CD4-positive, alpha-beta T cell treated with Interleukin-15 for 1 hour (primary cell): Measurements from ENCODE around the gene ACSBG1.

Experiments used
- DNase-seq: peaks from one replicate; pipeline ENCODE4 v3.0.0-alpha.2; 2020

ACSBG1 gene, protein sequence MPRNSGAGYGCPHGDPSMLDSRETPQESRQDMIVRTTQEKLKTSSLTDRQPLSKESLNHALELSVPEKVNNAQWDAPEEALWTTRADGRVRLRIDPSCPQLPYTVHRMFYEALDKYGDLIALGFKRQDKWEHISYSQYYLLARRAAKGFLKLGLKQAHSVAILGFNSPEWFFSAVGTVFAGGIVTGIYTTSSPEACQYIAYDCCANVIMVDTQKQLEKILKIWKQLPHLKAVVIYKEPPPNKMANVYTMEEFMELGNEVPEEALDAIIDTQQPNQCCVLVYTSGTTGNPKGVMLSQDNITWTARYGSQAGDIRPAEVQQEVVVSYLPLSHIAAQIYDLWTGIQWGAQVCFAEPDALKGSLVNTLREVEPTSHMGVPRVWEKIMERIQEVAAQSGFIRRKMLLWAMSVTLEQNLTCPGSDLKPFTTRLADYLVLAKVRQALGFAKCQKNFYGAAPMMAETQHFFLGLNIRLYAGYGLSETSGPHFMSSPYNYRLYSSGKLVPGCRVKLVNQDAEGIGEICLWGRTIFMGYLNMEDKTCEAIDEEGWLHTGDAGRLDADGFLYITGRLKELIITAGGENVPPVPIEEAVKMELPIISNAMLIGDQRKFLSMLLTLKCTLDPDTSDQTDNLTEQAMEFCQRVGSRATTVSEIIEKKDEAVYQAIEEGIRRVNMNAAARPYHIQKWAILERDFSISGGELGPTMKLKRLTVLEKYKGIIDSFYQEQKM

DNA sequence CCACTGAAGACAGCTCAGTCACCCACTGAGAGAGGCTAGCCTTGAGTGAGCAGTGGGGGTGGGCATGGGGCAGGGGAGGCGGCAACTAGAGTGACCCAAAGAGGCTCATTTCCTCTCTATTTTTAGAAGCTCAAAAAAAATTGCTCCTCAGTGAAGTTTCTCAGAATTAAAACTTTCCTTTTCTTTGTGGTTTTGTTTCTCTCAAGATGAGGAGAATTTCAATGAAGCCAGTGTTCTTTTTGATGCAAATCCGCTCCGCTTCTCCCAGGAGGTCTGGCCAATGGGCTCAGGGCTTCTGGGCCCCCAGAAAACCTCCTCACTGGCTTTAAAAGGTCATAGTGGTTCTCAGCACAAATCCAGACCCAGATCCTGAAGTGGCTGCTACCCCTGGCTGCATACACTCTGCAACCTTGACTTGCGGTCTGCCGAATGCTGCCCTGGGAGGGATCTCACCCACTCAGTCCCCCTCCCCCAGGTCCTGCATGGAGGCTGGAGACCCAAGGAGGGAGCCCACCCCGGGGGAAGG is at the start of gene ACSBG1:
ACSBG1 (minus strand) TSS at position 51 of the 526 bp plus-strand sequence. CDS start 64 bp downstream, outside the sequence.
- no peak for DNase-seq

DNA sequence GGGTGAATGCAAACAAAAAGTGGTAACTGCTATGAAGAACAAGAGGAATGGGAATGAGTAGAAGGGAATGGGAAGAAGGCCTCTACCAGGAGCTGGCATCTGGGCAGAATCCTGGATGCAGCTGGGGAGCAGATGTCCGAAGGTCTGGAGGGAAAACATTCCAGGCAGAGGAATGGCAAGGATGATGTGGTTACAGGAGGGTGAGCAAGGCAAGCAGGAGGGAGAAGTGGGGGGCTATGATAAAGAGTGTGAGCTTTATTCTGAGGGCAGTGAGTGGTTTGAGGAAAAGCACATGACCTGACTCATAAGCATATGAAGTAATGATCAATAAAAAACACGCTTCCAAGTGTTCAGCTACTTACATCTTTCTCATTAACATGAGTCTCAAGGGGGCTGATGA is 48.0 kb upstream of the ACSBG1 start:
- no peak for DNase-seq

DNA sequence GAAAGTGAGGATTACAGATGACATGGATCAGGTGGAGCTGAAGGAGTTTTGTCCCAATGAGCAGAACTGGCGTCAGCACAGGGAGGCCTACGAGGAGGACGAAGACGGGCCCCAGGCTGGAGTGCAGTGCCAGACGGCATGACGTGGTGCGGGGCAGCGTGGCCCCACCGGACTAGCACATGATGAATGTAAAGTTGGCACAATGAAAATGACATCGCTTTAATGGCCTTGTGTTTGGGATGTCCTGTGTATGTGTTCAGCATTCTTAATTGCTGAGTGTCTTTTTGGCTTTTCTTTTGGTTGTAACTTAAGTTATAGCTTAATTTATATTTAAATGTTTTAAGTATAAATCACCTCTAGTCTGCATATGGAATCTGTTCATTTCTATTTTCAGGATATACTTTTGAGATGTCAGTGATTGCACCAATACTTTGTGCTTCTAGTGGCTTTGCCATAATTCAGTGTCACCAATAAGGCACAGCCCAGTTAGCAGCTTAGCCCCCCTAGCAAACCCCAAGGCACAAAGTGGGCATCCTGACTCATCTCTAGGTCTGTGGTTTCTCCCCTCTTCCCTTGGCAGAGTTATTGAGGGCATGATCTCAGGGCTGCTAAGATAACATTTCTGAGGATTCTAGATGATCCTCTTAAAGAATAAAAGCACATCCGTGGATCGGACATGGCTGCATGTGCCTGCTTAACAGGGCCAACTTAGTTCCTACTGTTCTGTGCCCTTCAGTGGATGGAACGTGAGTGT is 46.1 kb upstream of the ACSBG1 start:
- no peak for DNase-seq

DNA sequence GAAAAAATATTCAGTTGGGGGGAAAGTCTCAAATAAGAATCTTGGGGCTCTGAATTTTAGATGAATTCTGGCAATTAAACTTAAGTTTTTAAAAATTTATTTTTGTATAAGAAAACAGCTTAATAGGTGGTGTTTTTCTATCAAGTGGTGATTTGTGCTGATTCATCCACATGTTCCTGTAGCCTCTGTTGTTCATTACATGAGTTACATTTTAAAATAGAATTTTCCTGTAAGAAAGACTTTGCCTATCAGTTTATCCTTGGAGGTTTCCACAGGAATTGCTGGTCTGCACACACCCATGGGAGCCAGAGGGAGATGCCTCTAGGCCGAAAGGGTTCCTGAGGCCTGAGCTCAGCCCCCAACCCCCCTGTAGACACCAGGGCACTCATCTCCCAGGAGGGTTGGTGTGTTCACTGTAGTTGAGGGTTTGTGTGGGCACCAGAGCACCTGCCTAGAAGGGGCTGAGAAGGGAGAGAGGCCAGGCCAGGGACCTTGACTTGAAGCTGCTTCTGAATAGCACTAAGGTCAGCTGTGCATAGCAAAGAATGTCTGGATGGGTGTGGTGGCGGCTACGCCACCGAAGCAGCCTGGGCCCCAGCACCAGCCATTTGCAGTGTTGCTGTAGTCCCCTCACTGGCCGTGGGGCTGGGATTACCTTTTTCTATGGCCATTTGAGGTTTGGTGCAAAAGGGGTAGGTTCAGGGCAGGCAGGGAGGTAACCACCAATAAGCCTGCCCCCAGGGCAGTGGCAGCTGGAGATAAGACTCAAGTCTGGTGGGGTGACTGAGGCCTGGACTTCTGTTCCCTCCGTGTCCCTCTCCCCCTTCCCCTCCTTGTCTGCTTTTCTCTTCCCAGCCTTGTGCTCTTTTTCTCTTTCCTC is 41.9 kb upstream of the ACSBG1 start:
- no peak for DNase-seq

DNA sequence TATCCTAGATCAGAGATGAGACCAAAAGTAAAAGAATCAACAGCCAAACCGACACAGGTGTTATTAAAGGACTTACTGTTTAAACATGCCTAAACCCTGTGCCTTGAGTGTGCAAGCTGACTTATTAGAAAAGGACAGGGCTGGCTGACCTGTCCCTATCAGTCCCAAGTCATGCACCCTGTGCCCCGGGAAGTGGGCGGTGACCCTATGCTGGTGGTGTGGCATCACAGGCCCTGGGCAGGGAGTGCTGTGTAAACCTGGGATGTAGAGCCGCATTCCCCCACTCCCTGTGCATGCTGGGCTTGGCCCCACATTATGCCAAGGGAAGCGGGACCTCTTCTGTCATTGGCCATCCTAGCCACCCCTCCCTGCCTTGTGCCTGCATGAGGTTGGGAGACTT is 40.6 kb upstream of the ACSBG1 start:
- no peak for DNase-seq

DNA sequence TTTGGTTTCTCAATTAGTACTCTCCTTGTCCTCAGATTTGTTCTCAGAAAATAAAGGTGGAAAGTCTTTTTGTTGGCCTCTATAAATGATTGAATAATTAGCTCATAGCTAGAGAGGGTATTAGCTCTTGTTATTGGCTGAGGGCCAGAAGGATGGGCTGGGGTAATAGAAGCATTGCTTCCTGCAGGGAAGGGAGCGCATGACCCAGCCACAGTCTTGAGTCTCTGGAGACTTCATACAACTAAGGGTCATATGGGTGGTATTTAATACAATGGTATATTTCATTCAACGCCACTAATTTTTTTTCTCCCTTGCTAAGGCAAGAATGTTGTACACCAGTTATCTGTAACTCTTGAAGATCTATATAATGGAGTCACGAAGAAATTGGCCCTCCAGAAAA is 38.4 kb upstream of the ACSBG1 start:
- DNase-seq: no peak

DNA sequence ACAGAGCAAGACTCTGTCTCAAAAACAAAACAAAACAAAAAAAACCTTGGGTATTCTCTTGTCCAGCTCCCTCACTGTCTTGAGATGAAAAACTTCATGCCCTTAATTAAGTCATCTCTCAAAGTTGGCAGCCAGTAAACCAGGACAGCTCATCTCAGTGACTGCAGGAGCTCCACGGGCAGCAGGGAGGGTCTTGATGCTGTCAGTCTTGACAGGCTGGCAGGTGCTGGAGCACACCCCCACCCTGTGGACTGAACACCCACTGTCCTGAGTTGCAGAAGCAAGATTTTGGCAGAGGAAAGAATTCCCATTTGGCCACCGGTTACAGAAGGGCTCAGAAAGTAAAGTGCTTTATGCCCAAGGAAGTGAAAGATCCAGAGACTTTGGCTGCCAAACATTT is 38.0 kb upstream of the ACSBG1 start:
- DNase-seq: no peak

DNA sequence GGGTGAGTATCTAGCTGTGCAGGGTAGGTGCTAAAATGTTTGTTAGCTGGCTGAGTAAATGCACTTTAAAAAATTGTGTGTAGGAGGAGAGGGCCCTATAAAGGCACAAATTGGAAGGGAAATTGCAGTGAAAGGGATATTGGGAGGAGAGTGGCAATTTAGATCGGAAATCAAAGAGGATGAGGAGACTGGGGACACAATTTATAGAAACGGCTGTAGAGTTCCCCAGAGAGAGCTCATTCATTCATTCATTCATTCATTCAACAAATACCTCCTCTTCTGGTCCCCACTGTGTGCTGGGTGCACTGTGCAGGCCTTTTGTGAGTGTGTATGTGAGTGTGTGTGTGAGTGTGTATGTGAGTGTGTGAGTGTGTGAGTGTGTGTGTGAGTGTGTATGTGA is 32.4 kb upstream of the ACSBG1 start:
- DNase-seq: no peak

DNA sequence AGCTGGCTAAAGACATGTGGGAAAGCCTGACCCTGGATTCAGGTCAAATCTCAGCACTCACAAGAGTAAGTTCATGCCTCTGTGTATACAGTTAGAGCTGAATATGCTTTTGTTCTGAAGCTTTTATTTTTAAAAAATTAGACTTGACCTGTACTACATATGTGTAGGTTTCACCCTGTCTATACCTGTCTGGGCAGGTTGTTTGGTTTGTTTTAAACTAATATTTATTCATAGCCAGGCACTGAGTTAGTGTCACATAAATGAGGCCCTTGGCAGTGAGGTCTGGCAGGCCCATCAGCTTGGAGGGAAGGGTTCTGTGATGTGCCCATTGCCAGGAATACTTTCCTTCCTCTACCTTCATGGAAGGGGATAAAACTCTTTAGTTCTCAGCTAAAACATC is 31.9 kb upstream of the ACSBG1 start:
- no peak for DNase-seq

DNA sequence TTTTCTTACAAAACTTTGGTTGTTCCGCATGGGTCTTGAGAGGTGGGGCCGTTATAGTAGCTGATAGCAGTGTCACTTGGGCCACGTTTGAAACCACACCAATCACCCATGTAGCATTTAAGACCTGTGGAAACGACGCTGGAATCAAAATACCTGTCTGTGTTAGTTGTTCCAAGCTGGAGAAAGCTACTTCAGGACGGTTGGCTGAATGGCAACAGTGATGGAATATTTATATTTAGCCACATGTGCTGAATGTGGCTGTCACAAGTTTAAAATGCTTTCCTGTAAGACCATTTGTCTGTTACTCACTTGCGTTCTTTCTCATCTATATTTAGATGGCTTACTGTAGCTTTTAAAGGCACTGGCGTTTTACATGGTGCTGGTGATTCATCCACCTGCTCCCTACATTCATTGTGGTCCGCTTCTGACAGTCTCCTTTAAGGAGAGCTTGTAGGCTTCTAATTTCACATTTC is 31.4 kb upstream of the ACSBG1 start:
- no peak for DNase-seq

DNA sequence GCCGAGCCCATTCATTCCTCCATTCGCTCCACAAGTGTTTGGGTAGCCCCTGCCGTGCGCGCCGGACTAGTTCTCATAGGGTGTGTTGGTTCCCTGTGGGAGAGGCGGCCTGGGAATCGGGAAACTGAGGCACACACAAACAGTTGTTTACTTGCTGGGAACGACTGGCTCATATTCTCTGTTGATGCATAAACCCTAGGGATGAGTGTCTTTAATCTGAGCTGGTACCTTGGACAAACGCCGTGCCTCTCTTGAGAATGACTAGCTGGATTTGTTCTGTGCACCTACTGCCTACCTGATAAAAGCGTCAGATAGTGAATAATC is 30.7 kb upstream of the ACSBG1 start:
- DNase-seq: no peak

DNA sequence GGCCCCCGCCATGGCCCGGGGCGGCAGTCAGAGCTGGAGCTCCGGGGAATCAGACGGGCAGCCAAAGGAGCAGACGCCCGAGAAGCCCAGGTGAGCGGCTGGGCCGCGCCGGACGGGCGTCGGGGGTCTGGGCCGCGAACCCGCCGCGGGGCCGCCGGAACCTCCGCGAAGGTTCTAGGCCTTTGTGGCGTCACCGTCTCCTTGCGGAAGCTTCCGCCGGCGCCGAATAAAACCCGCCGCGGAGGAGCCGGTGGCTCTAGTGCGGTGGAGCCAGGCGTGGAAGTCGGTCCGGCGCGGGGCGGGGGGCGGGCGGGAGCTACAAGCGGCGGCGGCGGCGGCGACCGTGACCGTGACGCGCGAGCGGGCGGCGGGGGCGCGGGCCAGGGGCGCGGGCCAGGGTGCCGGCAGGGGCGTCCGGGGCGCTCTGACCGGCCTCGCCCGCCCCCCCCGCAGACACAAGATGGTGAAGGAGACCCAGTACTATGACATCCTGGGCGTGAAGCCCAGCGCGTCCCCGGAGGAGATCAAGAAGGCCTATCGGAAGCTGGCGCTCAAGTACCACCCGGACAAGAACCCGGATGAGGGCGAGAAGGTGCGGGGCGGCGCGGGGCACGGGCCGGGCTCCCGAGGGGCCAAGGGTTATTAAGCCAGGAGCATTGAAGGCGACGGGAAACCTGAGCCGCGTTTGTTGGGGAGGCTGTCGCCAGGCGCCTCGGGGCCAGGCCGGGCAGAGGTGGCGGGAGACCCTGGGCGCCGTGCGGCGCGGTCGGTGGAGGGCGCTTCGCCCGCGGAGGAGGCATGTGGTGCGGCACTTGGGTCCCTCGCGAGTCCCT is 30.2 kb upstream of the ACSBG1 start, which contains the start of gene DNAJA4:
DNAJA4 (plus strand) TSS at position 259 of the 833 bp plus-strand sequence; CDS start at position 461, 202 bp downstream.
- DNase-seq: peak; percentile 82

DNA sequence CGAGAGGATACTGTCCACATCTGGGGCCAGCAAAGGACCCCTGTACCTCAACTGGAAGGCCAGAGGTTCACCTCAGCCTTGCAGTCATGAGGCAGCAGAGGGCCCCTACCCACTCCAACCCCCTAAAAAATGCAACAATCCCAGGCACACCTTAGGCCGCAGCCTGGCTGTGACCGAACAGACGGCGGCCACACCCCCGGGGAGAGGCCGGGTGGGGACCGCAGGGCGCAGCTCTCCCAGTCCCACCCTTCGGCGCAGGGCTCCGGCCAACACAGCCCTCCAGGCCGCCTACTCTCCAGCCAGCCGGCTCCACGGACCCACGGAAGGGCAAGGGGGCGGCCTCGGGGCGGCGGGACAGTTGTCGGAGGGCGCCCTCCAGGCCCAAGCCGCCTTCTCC is 29.5 kb upstream of the ACSBG1 start:
- DNase-seq: no peak

DNA sequence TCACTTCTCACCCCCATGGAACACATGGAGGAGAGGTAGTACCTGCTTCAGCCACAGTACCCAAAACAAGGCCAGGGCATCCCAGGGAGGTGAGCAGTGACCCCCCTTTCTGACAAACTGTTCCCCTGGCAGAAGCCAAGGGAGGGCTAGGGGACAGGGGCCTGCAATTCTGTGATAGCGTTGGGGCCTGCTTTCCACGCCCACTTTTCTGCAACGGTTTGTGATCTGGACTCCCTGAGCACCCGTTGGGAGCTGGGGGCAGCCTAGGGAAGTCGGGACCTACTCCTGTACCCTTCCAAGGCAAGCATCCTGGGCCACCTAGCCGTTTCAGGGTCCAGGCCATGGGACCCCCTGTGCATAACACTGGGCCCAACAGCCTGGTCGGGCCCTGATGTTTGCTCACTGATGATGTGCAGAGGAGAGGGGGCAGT is 29.0 kb upstream of the ACSBG1 start:
- no peak for DNase-seq

DNA sequence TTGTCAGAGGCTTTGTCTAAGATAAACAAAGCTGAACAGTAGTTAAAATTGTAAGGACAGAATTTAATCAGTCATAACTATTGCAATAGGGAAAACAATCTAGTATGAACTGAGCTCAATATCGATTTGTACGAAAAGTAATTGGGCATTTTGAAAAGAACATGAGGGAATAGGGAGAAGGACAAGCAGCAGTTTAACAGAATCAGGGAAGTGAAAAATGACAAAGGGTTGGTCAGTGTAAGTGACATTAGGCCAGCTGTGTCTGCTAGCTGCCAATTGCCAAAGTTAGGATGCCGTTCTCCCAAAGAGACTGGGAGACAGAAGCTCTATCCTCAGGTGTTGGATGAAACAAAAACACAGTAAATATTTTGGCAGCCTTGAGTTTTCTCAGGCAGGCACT is 26.7 kb upstream of the ACSBG1 start:
- no peak for DNase-seq

DNA sequence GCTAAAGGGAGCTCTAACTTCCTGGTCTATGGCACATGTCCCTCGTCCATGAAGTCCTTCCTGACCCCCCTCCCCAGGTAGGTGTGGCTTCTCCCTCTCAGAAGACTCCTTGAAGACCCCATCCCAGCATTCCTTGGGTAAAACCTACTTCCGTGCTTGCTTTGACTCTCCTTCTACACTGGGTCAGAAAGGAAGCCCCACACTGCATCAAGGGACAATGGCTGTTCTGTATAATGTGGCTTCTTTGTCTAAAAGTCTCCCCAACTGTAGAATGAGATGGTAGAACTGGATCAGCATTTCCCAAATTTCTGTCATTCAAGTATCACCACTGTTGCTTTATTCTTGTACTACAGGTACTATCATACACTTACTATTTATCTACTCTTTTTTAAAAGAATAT is 26.1 kb upstream of the ACSBG1 start:
- DNase-seq: no peak

DNA sequence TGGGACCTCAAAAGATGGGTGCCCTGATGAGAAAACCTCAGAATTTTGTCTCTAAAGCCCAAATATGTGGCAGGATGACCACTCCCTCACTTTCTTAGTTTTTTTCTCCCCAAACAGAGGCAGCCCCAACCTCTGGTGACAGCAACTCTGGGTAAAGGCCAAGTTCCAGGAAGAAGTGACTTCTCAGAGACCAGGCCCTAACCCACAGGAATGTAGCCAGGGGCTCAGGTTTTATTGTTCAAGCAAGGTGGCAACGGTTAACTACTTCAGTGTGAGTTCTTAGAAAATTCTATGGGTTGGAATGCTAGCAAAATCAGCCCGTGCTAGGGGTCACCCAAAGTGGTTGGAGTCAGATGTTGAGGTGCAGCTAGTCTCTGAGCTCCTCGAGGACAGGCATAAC is 24.9 kb upstream of the ACSBG1 start:
- DNase-seq: no peak

DNA sequence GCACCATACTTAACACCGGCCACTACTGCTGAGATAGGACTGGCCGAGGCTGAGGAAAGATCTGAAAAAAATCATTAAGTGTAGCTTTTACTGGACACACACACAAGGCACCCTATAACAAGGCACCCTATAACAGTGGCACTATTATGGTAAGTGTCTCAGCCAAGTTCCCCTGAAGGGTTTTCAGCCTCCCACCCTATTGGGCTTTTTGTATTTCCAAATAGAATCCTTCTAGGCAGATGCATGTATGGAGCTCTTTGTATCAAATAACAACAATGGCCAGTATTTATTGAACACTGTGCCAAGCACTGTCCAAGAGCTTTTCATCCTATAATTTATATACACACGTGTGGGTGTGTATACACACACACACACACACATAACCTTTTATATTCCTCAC is 23.3 kb upstream of the ACSBG1 start:
- DNase-seq: no peak

DNA sequence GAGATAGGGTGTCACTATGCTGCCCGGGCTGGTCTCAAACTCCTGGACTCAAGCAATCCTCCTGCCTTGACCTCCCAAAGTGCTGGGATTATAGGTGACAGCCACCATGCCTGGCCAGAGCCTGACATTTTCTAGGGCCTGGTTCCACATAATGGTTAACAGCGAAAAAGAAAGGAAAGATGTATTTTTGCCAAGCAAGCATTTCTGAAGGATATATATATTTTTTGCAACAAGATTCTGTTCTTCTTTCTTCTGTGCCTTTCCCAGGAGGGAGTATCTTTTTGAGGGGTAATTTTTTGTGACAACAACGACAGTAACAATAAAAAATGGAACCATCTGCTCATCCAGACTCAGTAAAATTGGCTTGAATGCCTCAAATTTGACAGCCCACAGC is 21.7 kb upstream of the ACSBG1 start:
- DNase-seq: no peak

DNA sequence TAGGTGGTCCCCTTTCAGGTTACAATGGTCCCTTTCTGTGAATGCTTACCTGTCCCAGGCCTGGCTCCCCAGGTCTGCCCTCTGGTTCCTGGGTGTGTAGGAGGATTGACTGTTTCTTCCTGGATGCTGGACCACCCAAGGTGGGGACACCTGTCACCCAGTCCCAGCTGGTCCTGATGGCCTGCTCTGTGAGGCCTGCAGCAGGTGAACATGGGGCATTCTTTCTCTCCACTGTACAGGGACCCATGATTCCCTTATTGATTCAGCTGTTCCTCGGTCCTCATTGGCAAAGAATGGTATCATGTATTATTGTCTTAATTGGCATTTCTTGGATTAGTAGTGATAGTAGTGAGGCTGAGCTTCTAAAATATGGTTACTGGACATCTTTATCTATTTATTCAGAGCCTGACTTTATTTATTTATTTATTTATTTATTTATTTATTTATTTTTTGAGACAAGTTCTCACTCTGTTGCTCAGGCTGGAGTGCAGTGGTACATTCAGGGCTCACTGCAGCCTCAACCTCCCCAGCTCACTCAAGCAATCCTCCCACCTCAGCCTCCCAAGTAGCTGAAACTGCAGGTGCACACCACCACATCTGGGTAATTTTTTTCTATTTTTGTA is 21.2 kb upstream of the ACSBG1 start:
- no peak for DNase-seq

DNA sequence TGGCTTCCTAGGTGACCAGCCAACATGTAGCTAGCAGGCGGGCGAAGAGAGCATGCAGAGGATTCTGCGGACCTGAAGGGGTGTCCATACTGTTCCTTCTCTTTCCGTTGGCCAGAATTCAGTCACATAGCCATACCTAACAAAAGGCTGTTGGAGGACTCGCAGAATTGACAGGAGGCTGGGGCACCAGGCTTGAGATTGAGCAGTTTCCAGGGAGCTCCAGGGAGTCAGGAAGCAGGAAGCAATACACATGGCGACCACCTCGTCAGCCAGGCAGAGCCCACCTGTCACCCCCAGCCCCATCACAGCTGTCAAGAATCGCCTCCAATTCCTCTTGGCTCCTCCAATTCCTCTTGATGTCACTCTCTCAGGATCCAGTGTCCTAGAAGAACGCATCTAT is 16.8 kb upstream of the ACSBG1 start:
- no peak for DNase-seq
